HEK293T (cell line): ENCODE measurements around the gene CTNNA3.

Experiments used
- FOXM1 ChIP-seq: fragments of 450-650 bp; IDR thresholded peaks from 2 replicates; pipeline ENCODE4 v1.6.1; 2017; ENCODE audit warnings: mild to moderate bottlenecking, borderline replicate concordance
- SP1 ChIP-seq: fragments of 450-650 bp; IDR thresholded peaks from 2 replicates; pipeline ENCODE4 v1.6.1; 2017
- SUZ12 ChIP-seq: fragments of 450-650 bp; IDR thresholded peaks from 2 replicates; pipeline ENCODE4 v1.6.1; 2016; ENCODE audit warnings: mild to moderate bottlenecking

DNA sequence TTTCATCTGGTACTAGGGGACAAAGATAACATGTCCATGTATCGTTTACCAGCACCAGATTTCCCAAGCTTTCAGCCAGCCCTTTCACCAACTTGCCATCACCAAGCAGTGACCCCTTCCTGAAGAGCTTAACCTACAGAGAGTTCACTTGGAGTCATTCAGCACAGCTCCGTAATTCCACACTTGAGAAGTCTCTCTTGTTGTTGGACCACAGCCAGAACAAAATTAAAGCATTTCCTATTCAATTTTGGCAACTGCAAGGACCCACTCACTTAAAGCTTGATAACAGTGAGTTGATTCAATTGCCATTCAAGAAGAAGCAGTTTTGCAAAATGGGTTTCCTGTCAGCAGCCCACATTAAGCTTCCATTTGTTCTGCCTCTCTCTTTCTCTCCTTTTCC lies 858.7 kb downstream of the CTNNA3 start:
- TF ChIP-seq FOXM1 (no peak), SP1 (no peak), SUZ12 (no peak)
